Measurements from ENCODE around the gene UBAC1.
A peak's percentile ranks its signal among the peaks of the same experiment; 100 is the strongest.

Gene UBAC1

DNA sequence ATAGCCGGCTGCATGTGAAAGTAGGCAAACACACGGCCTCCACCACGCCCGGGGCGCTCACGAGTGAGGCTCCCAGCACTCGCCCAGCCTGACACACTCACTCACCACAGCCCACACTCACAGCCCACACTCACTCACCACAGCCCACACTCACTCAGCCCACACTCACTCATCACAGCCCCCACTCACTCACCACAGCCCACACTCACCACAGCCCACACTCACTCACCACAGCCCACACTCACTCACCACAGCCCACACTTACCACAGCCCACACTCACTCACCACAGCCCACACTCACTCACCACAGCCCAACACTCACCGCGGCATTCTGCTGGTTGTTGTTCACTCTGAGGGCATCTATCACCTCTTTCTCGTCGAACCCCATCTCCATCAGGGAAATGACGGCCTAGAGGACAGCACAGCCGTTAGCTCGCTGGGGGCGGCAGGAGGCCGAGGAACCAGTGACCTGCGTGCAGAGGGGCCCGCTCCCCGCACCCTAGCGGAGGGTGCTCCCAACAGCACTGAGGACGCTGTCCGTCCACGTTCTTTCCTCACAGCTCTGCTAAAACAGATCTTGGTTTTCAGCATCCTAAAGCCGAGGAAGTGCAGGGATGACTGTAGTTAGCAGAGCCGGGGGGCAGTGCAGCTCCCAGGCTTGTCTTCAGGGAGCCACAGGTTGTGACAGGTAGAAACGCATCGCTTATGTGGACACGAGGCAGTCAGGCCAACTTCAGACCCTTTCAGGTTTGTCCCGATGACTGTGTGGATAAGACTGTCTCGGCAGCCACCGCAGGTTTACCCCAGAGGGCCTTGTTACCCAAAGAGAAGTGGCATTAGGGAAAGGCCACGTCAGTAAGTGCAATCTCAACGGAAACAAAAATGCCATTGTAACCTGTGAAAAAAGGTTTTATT lies 21.6 kb downstream of the UBAC1 start:
- peak; percentile 51 for DNase-seq (ENCODE audit: low read depth)

DNA sequence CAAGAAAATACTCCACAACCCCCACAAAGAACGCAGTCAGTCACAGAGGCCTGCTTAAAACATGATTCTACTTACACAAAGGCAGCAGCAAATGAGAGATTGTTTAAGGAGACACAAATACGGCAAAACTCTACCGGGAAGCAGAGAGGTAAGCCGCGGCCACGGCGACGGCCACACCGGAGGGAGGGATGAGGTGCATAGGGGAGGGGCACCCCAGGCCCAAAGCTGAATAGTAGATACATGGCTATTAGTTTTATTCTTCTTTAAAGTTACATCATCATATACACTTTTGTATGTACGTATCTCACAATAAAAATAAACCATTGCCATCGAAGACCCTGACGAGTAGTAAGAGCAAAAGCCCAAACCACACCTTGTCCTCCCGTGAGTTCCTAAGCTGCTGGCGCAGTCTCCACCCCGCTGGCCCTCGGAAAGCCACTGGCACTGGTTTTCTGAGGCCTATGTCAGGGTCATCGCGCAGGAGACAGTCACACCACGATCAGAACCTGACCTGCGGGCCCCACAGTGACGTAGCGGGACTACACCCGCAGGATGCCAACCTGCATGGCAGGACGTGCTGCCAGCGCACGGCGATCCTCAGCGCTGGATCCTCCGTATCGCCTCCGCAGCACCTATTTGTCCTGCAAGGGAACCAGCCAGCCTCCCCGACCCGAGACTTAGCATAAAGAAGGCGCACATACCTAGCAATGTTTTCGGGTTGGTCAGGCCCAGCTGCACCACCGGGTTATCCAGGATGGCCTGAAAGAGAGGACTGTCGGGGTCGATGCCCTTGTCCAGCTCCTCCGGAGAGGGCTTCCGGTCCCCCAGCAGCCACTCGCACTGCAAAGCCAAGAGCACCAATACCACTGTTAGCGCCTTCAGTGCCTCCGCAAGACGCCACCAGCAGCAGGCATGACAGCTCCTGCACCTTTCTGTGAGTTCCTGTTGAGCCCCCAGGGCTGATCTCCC lies 23.4 kb downstream of the UBAC1 start:
- no peak for DNase-seq (ENCODE audit: low read depth)

DNA sequence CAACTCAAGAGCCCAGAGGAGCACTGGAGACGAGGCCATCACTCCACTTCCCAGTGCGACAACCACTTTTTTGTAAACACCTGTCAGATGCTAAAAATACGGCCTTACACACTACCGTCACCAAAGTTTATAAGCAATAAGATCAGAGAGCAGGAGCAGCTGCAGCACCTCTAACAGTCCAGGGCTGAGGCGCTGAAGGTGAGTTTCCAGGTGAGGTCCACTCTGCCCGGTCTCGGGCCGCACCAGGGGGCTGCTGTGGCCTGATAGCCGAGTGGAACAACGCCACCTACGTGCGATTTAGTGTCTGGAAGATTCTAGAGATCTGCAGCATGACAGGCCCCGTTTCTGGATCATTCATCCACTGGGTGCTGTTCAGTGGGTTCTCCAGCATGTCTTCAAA lies 28.1 kb downstream of the UBAC1 start:
- DNase-seq (ENCODE audit: low read depth), result no peak

DNA sequence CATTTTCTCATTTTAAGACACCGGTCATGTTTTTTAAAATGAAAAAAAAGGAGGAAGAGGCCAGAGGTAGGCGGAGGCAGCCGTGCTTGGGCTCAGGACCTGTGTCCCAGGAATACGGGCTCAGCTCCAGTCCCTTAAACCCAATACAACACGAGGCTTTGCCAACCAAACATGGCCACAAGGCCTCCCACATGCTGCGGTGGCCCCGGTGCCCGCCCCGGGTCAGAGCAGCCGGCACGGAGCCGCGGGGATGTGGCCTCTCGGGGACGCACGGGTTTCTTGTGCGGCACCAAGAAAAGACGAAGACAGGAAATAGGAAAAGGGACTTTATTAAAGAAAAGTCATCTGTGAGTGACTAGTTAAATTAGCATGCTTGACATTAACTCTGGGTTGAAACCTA lies 28.5 kb downstream of the UBAC1 start:
- DNase-seq (ENCODE audit: low read depth), result no peak

DNA sequence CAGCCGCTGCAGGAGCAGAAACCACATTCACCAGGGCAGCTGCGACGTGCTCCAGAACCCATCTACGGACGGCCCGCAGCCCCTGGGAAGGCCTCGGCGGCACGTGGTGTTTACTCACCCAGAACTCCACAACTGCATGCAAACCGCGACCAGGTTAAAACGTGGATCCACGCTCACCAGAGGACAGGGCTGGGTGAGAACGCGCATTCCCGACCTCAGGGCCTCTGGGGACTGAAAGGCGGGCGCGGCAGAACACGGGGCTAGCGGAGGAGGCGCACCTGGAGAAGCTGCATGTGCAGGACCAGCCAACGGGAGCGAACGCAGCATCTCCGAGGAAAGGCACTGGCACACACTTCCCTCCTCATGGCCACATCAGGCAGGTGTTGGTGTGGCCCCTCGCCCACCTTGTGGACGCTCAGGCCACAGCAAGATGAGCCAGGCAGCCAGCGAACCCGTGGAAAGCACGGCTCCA lies 29.8 kb downstream of the UBAC1 start:
- DNase-seq (ENCODE audit: low read depth), result no peak

DNA sequence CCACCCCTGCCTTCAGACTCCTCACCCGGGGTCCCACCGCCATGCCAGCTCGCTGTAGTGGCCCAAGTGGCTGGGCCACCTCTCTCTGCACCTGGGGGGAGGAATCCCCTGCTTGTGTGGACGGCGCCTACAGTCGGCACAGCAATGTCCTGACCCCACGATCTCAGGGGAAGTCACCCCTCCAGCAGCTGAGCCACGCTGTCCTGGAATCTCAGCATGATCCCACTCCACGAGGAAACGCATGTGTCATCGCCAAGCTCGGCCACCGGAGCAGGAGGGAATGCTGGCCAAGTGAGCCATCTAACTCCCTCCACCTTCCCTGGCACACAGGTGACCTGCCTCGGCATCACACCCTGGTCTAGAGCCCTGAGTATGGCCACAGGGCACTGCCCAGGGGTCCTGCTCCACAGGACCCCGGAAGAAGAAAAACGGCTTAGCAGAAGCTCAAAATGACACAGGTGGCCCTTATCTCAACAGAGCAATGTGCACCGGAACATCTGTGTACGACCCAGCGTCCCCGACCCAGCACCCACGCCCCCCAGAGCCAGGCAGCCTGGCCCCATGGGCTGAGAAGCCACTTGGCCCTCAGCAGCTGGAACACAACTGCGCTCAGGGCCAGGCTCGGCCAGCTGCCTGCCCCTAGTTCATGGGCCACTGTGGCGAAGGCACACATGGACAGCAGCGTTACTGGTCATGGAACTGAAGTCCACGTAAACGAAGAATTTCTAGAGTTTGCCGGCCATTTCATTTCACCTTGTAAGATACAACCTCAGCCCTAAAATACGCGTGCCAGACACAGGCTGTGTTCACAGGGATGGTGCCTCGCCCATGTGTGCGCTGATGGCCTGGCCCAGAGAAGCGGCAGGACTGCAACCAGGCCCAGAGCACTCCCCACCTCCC lies 30.5 kb downstream of the UBAC1 start:
- no peak for DNase-seq (ENCODE audit: low read depth)

DNA sequence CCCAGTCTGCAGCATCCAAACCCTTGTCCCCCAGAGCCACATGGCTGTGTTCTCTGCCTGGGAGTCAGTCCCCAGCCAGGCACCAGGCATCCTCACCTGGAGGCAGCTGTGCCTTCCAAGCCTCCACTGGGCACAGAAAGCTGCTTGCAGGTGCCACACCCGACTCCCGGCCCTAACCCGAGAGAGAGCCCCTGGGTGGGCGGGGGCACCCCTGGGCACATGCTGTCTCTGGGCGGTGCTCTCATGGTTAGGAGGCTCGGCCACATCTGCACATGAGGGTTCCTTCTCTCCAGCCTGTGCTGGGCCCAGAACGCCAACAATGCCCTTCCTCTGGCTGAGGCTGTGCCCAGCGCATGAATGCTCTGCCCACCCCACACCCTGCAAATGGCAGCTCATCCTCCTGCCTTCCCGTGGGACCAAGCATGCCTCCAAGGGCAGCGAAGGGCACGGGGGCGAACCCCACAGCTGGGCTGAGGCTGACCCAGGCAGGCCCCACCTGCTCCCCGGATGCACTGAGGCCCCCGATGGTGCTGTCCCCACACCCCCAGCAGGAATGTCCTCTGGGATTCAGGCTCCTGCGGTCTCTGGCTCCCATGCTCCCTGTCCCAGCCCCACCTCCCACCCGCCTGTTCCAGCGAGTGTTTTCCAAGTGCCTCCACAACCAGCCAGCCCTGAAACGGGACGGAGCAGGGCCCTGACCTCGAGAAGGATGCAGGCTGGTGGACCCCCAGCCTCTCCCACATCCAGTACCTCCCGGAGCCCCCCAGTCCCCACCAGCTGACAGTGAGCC lies 31.3 kb downstream of the UBAC1 start:
- DNase-seq (ENCODE audit: low read depth), result no peak

DNA sequence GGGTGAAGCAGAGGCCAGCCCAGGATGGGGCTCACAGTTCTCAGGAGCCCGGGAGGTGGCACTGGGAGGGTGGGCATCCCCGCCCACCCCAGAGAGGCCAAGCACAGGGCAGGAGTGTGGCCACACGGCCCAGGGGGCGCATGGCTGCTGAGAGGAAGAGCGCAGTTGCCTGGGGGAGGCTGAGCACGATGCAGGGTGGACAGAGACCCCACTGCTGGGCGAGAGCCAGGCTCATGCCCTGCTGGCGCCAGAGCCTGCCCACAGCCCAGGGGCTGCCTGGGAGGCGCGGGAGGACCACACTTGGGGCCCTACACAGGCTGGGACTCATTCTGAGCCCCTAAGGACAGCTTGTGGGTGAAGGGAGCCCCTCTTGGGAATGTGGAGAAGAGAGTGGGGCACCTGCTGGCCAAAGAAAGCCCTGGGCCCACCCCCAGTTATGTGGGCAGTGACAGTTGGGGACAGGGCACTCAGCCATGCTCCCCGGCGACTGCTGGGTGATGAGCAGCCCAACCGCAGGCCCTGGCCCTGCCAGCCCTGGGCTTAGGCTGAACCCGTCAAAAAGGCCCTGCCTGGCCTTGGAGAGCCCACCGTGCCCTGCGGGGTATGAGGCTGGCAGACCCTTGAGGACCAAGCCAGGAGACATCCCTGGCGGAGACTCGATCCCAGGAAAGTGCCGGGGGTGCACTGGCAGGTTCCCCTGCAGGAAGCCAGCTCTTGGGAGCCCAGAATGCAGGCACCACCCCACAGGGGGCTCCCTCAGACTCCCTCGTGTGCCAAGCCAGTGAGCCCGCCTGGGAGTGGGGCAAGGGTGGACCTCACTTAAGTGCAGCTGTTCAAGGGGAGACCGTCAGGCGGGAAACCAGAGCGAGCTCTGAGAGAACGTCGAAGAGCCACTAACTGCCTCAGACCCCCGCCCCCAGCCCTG lies 32.2 kb downstream of the UBAC1 start:
- no peak for DNase-seq (ENCODE audit: low read depth)

DNA sequence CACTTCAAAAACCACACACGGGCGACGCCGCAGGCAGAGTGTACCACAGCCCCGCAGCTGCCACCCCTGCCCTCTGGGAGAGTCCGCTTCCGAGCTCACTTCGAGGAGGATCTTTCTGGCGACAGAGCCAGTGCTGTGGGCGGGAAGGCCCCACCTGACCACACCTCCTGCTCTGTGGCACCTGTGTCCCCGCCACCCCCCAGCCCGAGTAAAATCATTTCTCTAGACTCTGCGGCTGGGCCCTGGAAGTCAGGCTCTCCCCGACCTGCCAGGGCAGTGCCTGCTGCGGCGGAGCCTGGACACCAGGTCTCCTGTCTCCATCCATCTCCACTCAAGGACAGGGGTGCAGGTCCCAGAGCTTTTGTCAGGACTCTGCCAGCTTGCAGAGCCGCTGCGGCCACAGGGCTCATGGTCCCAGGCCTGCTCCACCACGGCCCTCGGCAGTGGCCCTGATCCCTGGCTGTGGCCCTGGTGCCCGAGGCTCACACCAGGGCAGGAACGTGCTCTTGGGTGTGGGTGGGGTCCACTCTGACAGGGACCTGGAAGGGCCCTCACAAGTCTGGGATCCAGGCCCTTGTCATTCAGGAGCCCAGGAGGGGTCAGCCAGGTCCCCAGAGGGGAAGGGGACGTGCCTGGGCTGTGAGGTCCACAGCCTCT lies 33.0 kb downstream of the UBAC1 start:
- DNase-seq (ENCODE audit: low read depth), result no peak

DNA sequence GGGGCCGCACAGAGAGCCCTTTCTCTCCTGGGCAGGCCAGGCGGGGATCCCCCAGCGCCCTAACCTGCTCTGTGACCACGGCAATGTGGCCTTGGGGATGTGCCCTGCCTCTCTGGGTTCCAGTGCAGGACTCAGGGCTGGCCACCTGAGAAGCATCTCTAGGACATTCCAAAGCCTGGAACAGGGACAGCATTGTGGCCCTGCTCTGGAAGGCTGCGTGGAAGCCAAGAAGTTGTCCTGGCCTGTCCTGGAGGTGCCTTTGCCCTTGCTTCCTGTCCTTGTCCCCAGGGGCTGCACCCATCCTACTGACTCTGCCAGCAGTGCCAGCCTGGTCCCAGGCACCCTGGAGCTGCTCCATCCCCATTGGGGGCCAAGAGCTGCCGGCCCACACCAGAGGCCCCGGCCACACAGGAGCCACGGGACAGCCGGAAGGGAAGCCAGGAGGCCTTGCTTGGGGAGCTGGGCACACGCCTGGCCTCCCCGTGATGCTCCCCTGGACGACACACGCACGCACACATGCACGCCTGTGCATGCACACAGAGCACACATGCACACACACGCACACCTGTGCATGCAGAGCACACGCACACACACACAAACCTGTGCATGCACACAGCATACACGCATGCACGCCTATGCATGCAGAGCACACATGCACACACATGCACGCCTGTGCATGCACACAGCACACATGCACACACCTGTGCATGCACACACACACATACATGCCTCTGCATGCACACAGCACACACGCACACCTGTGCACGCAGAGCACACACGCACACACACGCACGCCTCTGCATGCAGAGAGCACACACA lies 33.8 kb downstream of the UBAC1 start:
- no peak for DNase-seq (ENCODE audit: low read depth)

DNA sequence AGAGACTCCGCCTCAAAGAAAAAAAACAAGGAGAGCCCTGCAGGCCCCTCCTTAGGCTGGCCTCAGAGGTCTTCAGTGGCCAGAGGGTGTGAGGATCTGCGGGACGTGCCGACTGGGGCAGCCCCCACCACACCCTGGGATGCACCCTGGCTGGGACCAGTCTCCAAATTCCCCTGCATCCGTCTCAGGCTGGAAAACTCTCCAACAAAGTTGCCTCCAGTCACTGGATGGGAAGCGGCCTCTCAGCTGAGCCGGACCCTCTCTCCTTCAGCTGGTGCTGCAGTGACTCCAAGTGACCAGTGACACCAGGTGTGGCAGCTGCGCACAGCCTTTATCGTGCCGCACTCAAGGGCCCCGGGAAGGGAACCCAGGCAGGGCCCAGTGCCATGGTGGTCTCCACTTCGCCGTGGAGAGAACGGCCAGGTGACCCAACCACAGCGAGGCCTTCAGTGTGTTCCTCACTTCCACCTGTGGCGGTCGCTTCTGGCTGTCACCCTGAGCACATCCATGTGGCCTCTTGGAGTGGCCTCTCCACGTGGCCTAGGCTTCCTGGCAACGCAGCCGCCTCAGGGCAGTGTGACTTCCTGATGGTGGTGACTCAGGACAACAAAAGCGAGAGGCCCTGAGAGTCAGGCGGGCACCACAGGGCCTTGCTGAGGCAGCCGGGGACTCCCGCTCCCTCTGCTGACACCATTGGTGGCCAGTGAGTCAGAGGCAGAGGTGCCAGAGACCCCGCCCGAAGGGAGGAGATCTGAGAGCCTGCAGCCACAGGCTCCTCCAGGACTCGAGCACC lies 34.6 kb downstream of the UBAC1 start:
- DNase-seq (ENCODE audit: low read depth), result peak; percentile 71

DNA sequence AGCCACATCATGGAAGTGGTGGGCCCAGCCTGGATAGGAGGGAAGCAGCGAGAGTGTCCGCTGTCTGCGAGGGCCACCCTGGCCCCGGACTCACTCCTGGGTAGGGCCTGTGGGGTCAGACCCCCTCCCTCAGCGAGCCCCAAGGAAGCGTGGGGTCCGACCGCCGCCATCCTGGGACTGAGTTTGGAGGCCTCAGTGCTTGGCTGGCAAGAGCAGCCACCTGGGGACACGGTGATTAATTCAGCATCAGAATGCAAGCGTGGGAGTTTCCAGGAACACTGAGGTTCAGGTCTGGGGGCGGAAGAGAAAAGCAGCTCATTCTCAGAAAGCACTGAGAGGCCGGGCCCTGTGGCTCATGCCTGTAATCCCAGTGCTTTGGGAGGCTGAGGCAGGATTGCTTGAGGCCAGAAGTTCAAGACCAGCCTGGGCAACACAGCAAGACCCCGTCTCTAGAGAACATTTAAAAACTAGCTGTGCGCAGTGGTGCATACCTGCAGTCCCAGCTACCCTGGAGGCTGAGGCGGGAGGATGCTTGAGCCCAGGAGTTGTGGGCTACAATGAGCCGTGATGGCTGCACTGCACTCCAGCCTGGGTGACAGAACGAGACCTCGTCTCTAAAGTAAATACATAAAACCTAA lies 35.6 kb downstream of the UBAC1 start:
- peak; percentile 74 for DNase-seq (ENCODE audit: low read depth)

DNA sequence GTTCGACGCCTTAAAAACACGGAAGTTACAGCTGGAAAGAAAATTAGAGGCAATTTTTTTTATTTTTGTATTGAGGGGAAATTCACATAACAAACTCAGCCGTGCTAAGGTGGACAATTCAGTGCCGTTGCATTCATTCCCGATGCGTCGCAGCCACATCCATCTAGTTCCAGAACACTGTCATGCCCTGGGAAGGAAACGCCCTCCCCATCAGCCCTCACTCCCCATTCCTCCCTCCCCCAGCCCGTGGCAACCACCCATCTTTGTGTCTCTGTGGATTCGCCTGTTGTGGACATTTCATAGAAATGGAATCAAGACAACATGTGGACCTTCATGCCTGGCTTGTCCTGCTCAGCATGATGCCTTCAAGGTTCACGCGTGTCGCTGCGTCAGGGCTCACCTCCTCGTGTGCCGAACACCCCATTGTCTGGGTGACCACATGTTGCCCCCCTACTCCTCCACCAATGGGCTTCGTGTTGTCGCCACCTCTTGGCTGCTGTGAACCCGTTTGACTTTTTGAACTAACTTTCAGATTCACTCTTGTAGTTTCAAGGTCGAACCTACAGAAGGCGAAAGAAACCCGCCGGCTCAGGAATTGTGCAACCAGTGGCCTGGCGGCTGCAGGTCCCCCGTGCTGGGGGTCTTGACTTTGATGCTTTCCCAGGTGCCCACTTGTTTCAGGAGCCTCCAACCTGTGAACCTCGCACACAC lies 36.4 kb downstream of the UBAC1 start:
- DNase-seq (ENCODE audit: low read depth), result no peak

DNA sequence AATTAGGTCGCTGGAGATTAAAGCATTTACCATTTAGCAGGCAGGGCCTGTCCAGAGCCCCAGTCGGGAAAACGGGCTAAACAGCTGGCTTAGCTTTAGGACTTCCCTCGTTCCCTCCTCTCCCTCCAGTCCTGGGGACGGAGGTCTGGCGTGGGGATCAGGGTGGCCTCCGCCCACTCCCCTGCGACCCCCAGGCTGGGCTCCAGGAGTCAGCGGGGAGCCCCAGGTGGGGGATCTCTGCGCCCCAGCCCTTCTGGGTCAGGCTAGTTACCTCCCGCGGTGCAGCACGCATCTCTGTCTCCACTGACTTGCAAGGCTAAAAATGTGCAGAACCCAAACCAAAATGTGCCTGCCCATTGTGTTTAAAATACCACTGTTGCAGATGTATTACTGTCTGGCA lies 37.7 kb downstream of the UBAC1 start:
- no peak for DNase-seq (ENCODE audit: low read depth)

DNA sequence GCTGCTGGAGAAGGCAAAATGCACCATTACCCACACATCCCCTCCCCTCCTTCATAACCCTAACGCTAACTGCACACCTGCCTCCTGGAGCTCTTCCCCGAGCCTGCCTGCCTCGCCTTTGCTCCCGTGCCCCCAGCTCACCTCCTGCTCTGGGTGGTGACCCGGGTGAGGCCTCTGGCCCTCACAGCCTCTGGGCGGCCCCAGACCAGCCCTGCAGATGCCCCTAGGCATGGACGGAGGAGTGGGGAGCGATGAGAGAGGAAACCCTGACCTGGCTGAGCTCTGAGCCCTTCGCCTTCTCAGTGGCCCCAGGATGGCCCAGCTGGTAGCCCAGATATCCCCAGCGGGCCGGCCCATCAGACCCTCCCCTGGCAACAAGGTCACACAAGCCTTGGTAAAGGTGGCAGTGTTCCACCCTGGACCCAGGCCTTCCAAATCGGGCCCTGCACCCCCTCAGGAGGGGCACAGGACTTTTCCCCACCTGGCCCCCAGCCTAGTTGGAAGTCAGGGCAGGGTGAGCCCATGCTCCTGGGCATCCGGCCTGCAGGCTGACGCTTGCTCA lies 39.3 kb downstream of the UBAC1 start:
- no peak for DNase-seq (ENCODE audit: low read depth)

DNA sequence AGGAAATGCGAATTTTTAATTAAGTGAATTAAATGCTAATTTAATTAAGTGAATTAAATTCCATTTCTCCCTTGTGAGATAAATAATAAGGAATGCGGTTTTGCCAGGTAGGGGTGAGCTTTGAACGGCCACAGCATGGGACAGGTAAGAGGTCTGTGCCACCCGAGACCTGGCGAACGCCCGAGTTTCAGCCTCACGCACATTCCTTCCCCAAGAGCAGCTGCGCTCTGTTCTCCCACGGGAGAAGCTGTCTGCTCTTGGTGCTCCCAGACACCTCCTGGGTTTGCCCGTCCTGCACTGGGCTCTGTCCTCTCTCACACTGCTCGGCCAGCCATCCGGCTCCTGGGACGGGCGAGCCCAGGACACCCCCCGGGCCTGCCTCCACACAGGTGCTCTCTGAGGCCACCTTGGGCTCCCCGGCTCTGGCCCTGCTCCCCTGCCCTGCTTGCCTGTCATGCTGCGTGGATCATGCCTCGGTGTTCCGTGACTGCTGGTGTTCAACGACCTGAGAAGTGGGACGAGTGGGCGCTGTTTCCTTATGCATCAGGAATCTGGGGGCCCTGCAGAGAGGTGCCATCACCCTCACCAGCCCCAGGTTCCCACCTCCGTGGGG lies 40.1 kb downstream of the UBAC1 start:
- no peak for DNase-seq (ENCODE audit: low read depth)
